HG03342 (cell line): ENCODE results near the gene FRG2C.
"Not testable (repeated sequence)": the region's sequence is repeated elsewhere in the genome, so short reads cannot be mapped to it uniquely, and the experiment has no call there.

Experiments
- ATAC-seq: cut with Tn5 transposase; IDR thresholded peaks from one replicate; pipeline ENCODE4 v1.9.1; 2021; ENCODE audit warnings: mild to moderate bottlenecking, moderate library complexity; ENCODE audit not compliant: unreplicated experiment

The FRG2C gene

GRCh38 chr3:75668759-75669347, 4.7 kb downstream of the FRG2C start:
- not testable (repeated sequence) for ATAC-seq

DNA sequence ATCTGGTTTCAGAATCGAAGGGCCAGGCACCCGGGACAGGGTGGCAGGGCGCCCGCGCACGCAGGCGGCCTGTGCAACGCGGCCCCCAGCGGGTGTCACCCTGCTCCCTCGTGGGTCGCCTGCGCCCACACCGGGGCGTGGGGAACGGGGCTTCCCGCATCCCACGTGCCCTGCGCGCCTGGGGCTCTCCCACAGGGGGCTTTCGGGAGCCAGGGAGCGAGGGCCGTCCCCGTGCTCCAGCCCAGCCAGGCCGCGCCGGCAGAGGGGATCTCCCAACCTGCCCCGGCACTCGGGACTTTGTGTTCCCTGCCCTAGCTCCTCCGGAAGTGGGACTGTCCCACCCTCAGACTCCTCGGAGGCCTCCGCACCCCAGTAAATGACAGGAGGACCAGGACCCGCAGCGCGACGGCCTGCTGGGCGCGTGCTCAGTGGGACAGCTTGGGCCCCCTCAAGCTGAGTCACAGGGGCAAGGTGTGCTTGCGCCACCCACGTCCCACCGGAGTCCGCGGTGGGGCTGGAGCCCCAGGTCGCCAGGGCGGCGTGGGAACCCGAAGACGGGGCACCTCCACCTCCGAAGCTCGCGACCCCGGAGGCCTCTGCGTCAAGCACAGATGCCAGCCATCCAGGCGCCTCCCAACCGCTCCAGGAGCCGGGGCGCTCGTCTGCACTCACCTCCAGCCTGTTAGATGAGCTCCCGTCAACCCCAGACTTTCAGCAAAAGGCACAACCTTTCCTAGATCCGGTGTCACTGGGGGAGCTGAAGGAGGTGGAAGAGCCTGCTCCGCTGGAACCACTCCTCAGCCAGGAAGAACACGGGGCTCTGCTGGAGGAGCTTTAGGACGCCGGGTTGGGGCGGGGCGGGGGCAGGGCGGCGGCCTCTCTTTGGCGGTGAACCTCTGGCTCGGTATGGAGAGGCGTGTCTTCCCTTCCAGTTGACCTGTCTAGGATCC, 5.5 kb downstream of the FRG2C start:
- not testable (repeated sequence) for ATAC-seq

- not testable (repeated sequence) for ATAC-seq
Measured at GRCh38 chr3:75670298-75671286, 6.5 kb downstream of the FRG2C start.

- ATAC-seq: not testable (repeated sequence)
Measured at GRCh38 chr3:75671287-75672139, 7.4 kb downstream of the FRG2C start.

GRCh38 chr3:75672140-75672775, 8.1 kb downstream of the FRG2C start:
- not testable (repeated sequence) for ATAC-seq

- ATAC-seq: not testable (repeated sequence)
Measured at GRCh38 chr3:75683965-75684364, 19.8 kb downstream of the FRG2C start.

- no peak for ATAC-seq
Measured at GRCh38 chr3:75687323-75687722, 23.2 kb downstream of the FRG2C start.

DNA sequence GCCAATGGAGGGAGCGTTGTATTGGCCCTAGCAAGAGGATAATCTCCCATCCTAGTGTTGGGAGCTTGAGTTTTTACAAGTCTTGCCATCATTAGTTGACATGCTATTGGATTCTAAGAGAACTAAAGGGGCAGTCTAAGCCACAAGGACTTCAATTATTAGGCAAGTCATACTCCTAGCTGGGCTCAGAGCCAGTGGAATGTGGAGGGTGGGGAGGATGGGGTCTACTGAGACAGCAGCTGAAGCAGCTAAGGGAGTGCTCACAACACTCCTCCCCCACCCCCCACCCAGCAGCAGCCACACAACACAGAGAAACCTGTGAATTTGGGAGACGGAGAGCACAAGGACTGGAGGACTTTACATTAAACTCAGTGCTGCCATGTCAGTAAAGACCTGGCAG, 27.9 kb downstream of the FRG2C start:
- no peak for ATAC-seq
